ENCODE measurements around the gene ASB5.

Gene ASB5

DNA sequence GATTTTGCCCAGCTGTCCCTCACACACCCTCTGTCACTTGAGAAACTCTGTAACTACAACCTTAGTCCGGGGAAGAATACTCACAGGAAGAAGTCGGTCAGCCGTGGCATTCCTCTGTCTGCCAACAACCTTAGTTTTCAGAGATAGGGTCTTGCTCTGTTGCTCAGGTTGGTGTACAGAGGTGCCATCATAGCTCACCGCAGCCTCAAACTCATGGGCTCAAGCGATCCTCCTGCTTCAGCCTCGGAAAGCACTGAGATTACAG lies 38.6 kb upstream of the ASB5 start:
- ATAC-seq: no peak
- TF ChIP-seq, protein P1, sequence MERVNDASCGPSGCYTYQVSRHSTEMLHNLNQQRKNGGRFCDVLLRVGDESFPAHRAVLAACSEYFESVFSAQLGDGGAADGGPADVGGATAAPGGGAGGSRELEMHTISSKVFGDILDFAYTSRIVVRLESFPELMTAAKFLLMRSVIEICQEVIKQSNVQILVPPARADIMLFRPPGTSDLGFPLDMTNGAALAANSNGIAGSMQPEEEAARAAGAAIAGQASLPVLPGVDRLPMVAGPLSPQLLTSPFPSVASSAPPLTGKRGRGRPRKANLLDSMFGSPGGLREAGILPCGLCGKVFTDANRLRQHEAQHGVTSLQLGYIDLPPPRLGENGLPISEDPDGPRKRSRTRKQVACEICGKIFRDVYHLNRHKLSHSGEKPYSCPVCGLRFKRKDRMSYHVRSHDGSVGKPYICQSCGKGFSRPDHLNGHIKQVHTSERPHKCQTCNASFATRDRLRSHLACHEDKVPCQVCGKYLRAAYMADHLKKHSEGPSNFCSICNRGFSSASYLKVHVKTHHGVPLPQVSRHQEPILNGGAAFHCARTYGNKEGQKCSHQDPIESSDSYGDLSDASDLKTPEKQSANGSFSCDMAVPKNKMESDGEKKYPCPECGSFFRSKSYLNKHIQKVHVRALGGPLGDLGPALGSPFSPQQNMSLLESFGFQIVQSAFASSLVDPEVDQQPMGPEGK (CRISPR knock-in tag; IDR thresholded peaks at IDR 0.05; ENCODE audit: borderline replicate concordance): no peak
- TF ChIP-seq TOX (CRISPR knock-in tag; IDR thresholded peaks at IDR 0.05; ENCODE audit: borderline replicate concordance): no peak
- TF ChIP-seq, protein P2, sequence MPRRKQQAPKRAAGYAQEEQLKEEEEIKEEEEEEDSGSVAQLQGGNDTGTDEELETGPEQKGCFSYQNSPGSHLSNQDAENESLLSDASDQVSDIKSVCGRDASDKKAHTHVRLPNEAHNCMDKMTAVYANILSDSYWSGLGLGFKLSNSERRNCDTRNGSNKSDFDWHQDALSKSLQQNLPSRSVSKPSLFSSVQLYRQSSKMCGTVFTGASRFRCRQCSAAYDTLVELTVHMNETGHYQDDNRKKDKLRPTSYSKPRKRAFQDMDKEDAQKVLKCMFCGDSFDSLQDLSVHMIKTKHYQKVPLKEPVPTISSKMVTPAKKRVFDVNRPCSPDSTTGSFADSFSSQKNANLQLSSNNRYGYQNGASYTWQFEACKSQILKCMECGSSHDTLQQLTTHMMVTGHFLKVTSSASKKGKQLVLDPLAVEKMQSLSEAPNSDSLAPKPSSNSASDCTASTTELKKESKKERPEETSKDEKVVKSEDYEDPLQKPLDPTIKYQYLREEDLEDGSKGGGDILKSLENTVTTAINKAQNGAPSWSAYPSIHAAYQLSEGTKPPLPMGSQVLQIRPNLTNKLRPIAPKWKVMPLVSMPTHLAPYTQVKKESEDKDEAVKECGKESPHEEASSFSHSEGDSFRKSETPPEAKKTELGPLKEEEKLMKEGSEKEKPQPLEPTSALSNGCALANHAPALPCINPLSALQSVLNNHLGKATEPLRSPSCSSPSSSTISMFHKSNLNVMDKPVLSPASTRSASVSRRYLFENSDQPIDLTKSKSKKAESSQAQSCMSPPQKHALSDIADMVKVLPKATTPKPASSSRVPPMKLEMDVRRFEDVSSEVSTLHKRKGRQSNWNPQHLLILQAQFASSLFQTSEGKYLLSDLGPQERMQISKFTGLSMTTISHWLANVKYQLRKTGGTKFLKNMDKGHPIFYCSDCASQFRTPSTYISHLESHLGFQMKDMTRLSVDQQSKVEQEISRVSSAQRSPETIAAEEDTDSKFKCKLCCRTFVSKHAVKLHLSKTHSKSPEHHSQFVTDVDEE (CRISPR knock-in tag; IDR thresholded peaks at IDR 0.05): no peak
- TF ChIP-seq PPARA (CRISPR knock-in tag; IDR thresholded peaks at IDR 0.05; ENCODE audit: borderline replicate concordance): no peak
- no peak for TF ChIP-seq BACH2 (CRISPR knock-in tag; IDR thresholded peaks at IDR 0.05; ENCODE audit: borderline replicate concordance)
- TF ChIP-seq POU6F1 (CRISPR knock-in tag; IDR thresholded peaks at IDR 0.05; ENCODE audit: borderline replicate concordance, low read depth): no peak
- no peak for TF ChIP-seq TCF4 (CRISPR knock-in tag; IDR thresholded peaks at IDR 0.05; ENCODE audit: borderline replicate concordance)
- TF ChIP-seq ZFP30 (CRISPR knock-in tag; IDR thresholded peaks at IDR 0.05): no peak

GRCh38 chr4:176306837-176307665 lies 38.0 kb upstream of the ASB5 start:
- ATAC-seq: no peak
- TF ChIP-seq ARNTL (CRISPR knock-in tag; IDR thresholded peaks at IDR 0.05; ENCODE audit: borderline replicate concordance, low read depth): no peak
- TF ChIP-seq, protein P2 (CRISPR knock-in tag; IDR thresholded peaks at IDR 0.05): no peak
- TF ChIP-seq TCF4 (CRISPR knock-in tag; IDR thresholded peaks at IDR 0.05; ENCODE audit: borderline replicate concordance): no peak
- no peak for TF ChIP-seq ISL1 (CRISPR knock-in tag; IDR thresholded peaks at IDR 0.05)
- TF ChIP-seq CREB5 (CRISPR knock-in tag; IDR thresholded peaks at IDR 0.05; ENCODE audit: low read depth): no peak
- TF ChIP-seq CSDC2 (CRISPR knock-in tag; IDR thresholded peaks at IDR 0.05): no peak
- TF ChIP-seq TOX (CRISPR knock-in tag; IDR thresholded peaks at IDR 0.05; ENCODE audit: borderline replicate concordance): no peak
- no peak for TF ChIP-seq ZNF8 (CRISPR knock-in tag; IDR thresholded peaks at IDR 0.05)
- no peak for TF ChIP-seq POU6F1 (CRISPR knock-in tag; IDR thresholded peaks at IDR 0.05; ENCODE audit: borderline replicate concordance, low read depth)
- no peak for TF ChIP-seq CSRNP3 (CRISPR knock-in tag; IDR thresholded peaks at IDR 0.05)
